ENCODE measurements around the gene MSMP.

The MSMP gene

GRCh38 chr9:35790385-35791296 lies 36.6 kb upstream of the MSMP start:
- peak; percentile 85 for DNase-seq
- Histone ChIP-seq H3K4me1 (peaks cover 11% of the 10 kb centered on the region), H3K36me3 (no peaks in the 10 kb centered on the region), H3K9me3 (no peaks in the 10 kb centered on the region), H3K4me3 (ENCODE audit: low read depth, low read length) (peak overlapping the region; percentile 39), H3K27me3 (no peaks in the 10 kb centered on the region)
- peak; percentile 94 for TF ChIP-seq CTCF (IDR thresholded peaks at IDR 0.05; ENCODE audit: low read depth, low read length)

GRCh38 chr9:35790025-35790384 lies 35.9 kb upstream of the MSMP start:
- H3K4me1 ChIP-seq: peaks cover 11% of the 10 kb centered on the region
- TF ChIP-seq CTCF (IDR thresholded peaks at IDR 0.05; ENCODE audit: low read depth, low read length): no peak
- no peaks in the 10 kb centered on the region for H3K9me3 ChIP-seq
- H3K27me3 ChIP-seq: no peaks in the 10 kb centered on the region
- no peak for DNase-seq
- no peaks in the 10 kb centered on the region for H3K36me3 ChIP-seq
- no peak overlapping the region for H3K4me3 ChIP-seq (ENCODE audit: low read depth, low read length)

GRCh38 chr9:35789541-35789940 lies 35.5 kb upstream of the MSMP start:
- no peaks in the 10 kb centered on the region for H3K36me3 ChIP-seq
- no peaks in the 10 kb centered on the region for H3K27me3 ChIP-seq
- peaks cover 11% of the 10 kb centered on the region for H3K4me1 ChIP-seq
- TF ChIP-seq CTCF (IDR thresholded peaks at IDR 0.05; ENCODE audit: low read depth, low read length): no peak
- H3K4me3 ChIP-seq (ENCODE audit: low read depth, low read length): no peak overlapping the region
- H3K9me3 ChIP-seq: no peaks in the 10 kb centered on the region
- DNase-seq: no peak

- no peak for DNase-seq
These were observed 29.3 kb upstream of the MSMP start for GRCh38 chr9:35783418-35783817.

GRCh38 chr9:35781066-35781465 lies 27.0 kb upstream of the MSMP start:
- Histone ChIP-seq H3K9me3 (no peaks in the 10 kb centered on the region), H3K4me3 (ENCODE audit: low read depth, low read length) (no peak overlapping the region), H3K36me3 (no peaks in the 10 kb centered on the region), H3K4me1 (no peaks in the 10 kb centered on the region), H3K27me3 (no peaks in the 10 kb centered on the region)
- no peak for TF ChIP-seq CTCF (IDR thresholded peaks at IDR 0.05; ENCODE audit: low read depth, low read length)
- no peak for DNase-seq

More at GRCh38 chr9:35783418-35783817, 29.3 kb upstream of the MSMP start:
- TF ChIP-seq CTCF (IDR thresholded peaks at IDR 0.05; ENCODE audit: low read depth, low read length): no peak
- no peaks in the 10 kb centered on the region for H3K27me3 ChIP-seq
- H3K4me3 ChIP-seq (ENCODE audit: low read depth, low read length): no peak overlapping the region
- H3K9me3 ChIP-seq: no peaks in the 10 kb centered on the region
- H3K36me3 ChIP-seq: no peaks in the 10 kb centered on the region
- no peaks in the 10 kb centered on the region for H3K4me1 ChIP-seq

- DNase-seq: no peak
- Histone ChIP-seq H3K9me3 (no peaks in the 10 kb centered on the region), H3K27me3 (no peaks in the 10 kb centered on the region), H3K4me1 (no peaks in the 10 kb centered on the region; the same call in 1 of the 2 replicates), H3K36me3 (no peaks in the 10 kb centered on the region), H3K4me3 (ENCODE audit: low read depth, low read length) (no peak overlapping the region)
- TF ChIP-seq CTCF (IDR thresholded peaks at IDR 0.05; ENCODE audit: low read depth, low read length): no peak
These were observed 24.4 kb upstream of the MSMP start for GRCh38 chr9:35778496-35778895.

All from BE2C (cell line).